Ishikawa (cell line): Measurements from ENCODE around the gene MYOF.

Source experiments
- CREB1 ChIP-seq: IDR thresholded peaks from 2 replicates; pipeline ENCODE4 v1.6.1; 2012; ENCODE audit warnings: low read depth
- EGR1 ChIP-seq: IDR thresholded peaks from 2 replicates; pipeline ENCODE4 v1.6.1; 2012
- EP300 ChIP-seq: IDR thresholded peaks from 2 replicates; pipeline ENCODE4 v1.6.1; 2012; ENCODE audit warnings: borderline replicate concordance
- FOXM1 ChIP-seq: IDR thresholded peaks from 2 replicates; pipeline ENCODE4 v1.6.1; 2012; ENCODE audit warnings: low read depth, borderline replicate concordance
- MAX ChIP-seq: IDR thresholded peaks from 2 replicates; pipeline ENCODE4 v1.6.1; 2012
- RAD21 ChIP-seq: IDR thresholded peaks from 2 replicates; pipeline ENCODE4 v1.6.1; 2012; ENCODE audit warnings: low read depth
- REST ChIP-seq: IDR thresholded peaks from 2 replicates; pipeline ENCODE4 v1.6.1; 2012; ENCODE audit warnings: low read depth, mild to moderate bottlenecking
- TAF1 ChIP-seq: IDR thresholded peaks from 2 replicates; pipeline ENCODE4 v1.6.1; 2012; ENCODE audit warnings: low read depth, mild to moderate bottlenecking
- TCF12 ChIP-seq: IDR thresholded peaks from 2 replicates; pipeline ENCODE4 v1.6.1; 2012; ENCODE audit warnings: low read depth
- TEAD4 ChIP-seq: IDR thresholded peaks from 2 replicates; pipeline ENCODE4 v1.6.1; 2012
- YY1 ChIP-seq: IDR thresholded peaks from 2 replicates; pipeline ENCODE4 v1.6.1; 2012; ENCODE audit warnings: low read depth

- no peak for TF ChIP-seq MAX
- TF ChIP-seq REST: no peak
- no peak for TF ChIP-seq FOXM1
- no peak for TF ChIP-seq EP300
- TF ChIP-seq TAF1: no peak
- TF ChIP-seq YY1: no peak
- TF ChIP-seq RAD21: no peak
- no peak for TF ChIP-seq EGR1
- no peak for TF ChIP-seq TEAD4
- TF ChIP-seq CREB1: no peak
- no peak for TF ChIP-seq TCF12
Measured at GRCh38 chr10:93336678-93337077, 145.5 kb downstream of the MYOF start.
